SK-N-SH treated with all-trans-retinoic acid at 6 μM for 48 hours (cell line): ENCODE data around the gene MINAR1.
"Not testable (repeated sequence)": the region's sequence is repeated elsewhere in the genome, so short reads cannot be mapped to it uniquely, and the experiment has no call there.

ENCODE experiments used
- ATAC-seq: fragments of 200-7000 bp; cut with Tn5 transposase; 3 replicates; pipeline ENCODE4 v1.9.1; 2020; ENCODE audit warnings: mild to moderate bottlenecking, moderate library complexity
- BACH2 ChIP-seq: fragments of 250-450 bp; sonication (Bioruptor Pico); IDR thresholded peaks from 2 replicates; pipeline ENCODE4 v1.9.0; 2021; ENCODE audit warnings: mild to moderate bottlenecking, borderline replicate concordance
- CSDC2 ChIP-seq: fragments of 250-450 bp; sonication (Bioruptor Pico); IDR thresholded peaks from 2 replicates; pipeline ENCODE4 v1.5.0; 2020; ENCODE audit warnings: mild to moderate bottlenecking, moderate library complexity
- CSRNP3 ChIP-seq: fragments of 250-450 bp; sonication (Bioruptor Pico); IDR thresholded peaks from 2 replicates; pipeline ENCODE4 v1.5.1; 2021; ENCODE audit warnings: mild to moderate bottlenecking, moderate library complexity
- ESRRG ChIP-seq: fragments of 250-450 bp; sonication (Bioruptor Pico); IDR thresholded peaks from 2 replicates; pipeline ENCODE4 v1.6.1; 2021; ENCODE audit warnings: mild to moderate bottlenecking
- GLIS3 ChIP-seq: fragments of 250-450 bp; sonication (Bioruptor Pico); IDR thresholded peaks from 2 replicates; pipeline ENCODE4 v1.5.0; 2020; ENCODE audit warnings: mild to moderate bottlenecking, moderate library complexity
- ISL1 ChIP-seq: fragments of 250-450 bp; sonication (Bioruptor Pico); IDR thresholded peaks from 2 replicates; pipeline ENCODE4 v2.1.2; 2022; ENCODE audit warnings: mild to moderate bottlenecking, moderate library complexity
- OSR1 ChIP-seq: fragments of 250-450 bp; sonication (Bioruptor Pico); IDR thresholded peaks from 2 replicates; pipeline ENCODE4 v1.8.0; 2022; ENCODE audit warnings: moderate library complexity, mild to moderate bottlenecking, inconsistent platforms
- POU6F1 ChIP-seq: fragments of 250-450 bp; sonication (Bioruptor Pico); IDR thresholded peaks from 2 replicates; pipeline ENCODE4 v1.8.0; 2021; ENCODE audit warnings: low read depth, mild to moderate bottlenecking, moderate library complexity, borderline replicate concordance
- PPARA ChIP-seq: fragments of 250-450 bp; sonication (Bioruptor Pico); IDR thresholded peaks from 2 replicates; pipeline ENCODE4 v1.5.0; 2020; ENCODE audit warnings: mild to moderate bottlenecking, borderline replicate concordance
- RARB ChIP-seq: fragments of 250-450 bp; sonication (Bioruptor Pico); IDR thresholded peaks from 2 replicates; pipeline ENCODE4 v1.8.0; 2021; ENCODE audit warnings: mild to moderate bottlenecking, moderate library complexity
- TCF4 ChIP-seq: fragments of 250-450 bp; sonication (Bioruptor Pico); IDR thresholded peaks from 2 replicates; pipeline ENCODE4 v1.8.0; 2021; ENCODE audit warnings: mild to moderate bottlenecking, moderate library complexity, borderline replicate concordance
- TOX ChIP-seq: fragments of 250-450 bp; sonication (Bioruptor Pico); IDR thresholded peaks from 2 replicates; pipeline ENCODE4 v1.8.0; 2021; ENCODE audit warnings: mild to moderate bottlenecking, moderate library complexity, borderline replicate concordance
- ZC3H10 ChIP-seq: fragments of 250-450 bp; sonication (Bioruptor Pico); IDR thresholded peaks from 2 replicates; pipeline ENCODE4 v1.5.1; 2021; ENCODE audit warnings: mild to moderate bottlenecking, moderate library complexity
- ZNF565 ChIP-seq: fragments of 450-650 bp; formaldehyde crosslinking; conservative IDR thresholded peaks from 2 replicates; pipeline ENCODE4 v1.5.0; 2020; ENCODE audit warnings: low read depth, mild to moderate bottlenecking, moderate library complexity
- ZNF70 ChIP-seq: fragments of 450-650 bp; formaldehyde crosslinking; IDR thresholded peaks from 2 replicates; pipeline ENCODE4 v1.5.0; 2020; ENCODE audit warnings: mild to moderate bottlenecking, moderate library complexity
- ZNF8 ChIP-seq: fragments of 450-650 bp; formaldehyde crosslinking; IDR thresholded peaks from 2 replicates; pipeline ENCODE4 v1.5.0; 2020; ENCODE audit warnings: mild to moderate bottlenecking, moderate library complexity
- TF ChIP-seq, protein P1 (sequence below): fragments of 250-450 bp; sonication (Bioruptor Pico); IDR thresholded peaks from 2 replicates; pipeline ENCODE4 v1.5.0; 2020; ENCODE audit warnings: mild to moderate bottlenecking, moderate library complexity
- TF ChIP-seq, protein P2 (sequence below): fragments of 250-450 bp; sonication (Bioruptor Pico); IDR thresholded peaks from 2 replicates; pipeline ENCODE4 v1.5.1; 2020; ENCODE audit warnings: low read depth, mild to moderate bottlenecking, moderate library complexity

Gene MINAR1

DNA sequence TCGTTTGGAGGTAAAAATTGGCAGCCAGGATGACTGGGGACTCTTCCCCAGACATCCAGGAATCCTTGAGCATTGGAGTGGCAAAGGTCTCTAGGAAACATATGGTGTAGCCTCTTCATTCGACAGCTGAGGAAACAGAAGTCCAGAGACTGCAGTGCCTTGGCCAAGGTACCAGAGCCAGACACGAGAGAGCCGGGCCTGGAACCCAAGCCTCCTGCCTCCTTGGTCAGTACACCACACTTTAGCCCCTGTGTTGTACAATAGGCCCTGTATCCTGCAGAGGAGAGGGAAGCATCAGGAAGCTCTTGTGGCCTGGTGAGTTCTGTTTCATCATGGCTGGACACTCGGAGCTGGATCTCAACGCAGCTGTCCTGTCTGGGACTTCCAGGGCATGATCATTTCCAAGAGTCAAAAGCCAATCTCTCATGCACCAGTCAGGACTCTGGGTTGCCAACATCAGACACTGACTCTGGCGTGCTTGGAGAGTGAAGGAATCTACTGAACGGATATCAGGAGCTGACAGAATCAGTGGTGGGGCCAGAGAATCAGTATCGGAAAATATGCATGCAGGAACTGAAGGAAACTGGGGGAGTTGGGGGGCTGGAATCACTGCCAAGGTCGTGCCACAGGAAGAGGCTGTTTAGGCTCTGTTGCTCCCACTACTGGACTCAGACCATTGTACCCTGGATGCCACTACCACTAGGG is 6.4 kb upstream of the MINAR1 start (continued):
- no peak for TF ChIP-seq GLIS3 (CRISPR knock-in tag)
- TF ChIP-seq, all 23 proteins: peak for 0

DNA sequence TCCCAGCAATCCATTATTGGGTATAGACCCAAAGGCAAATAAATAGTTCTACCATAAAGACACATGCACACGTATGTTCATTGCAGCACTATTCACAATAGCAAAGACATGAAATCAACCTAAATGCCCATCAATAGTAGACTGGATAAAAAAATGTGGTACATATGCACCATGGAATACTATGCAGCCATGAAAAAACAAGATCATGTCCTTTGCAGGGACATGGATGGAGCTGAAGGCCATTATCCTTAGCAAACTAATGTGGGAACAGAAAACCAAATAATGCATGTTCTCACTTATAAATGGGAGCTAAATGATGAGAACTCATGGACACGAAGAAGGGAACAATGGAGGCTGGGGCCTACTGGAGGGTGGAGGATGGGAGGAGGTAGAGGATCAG is 5.2 kb upstream of the MINAR1 start:
- not testable (repeated sequence) for ATAC-seq

DNA sequence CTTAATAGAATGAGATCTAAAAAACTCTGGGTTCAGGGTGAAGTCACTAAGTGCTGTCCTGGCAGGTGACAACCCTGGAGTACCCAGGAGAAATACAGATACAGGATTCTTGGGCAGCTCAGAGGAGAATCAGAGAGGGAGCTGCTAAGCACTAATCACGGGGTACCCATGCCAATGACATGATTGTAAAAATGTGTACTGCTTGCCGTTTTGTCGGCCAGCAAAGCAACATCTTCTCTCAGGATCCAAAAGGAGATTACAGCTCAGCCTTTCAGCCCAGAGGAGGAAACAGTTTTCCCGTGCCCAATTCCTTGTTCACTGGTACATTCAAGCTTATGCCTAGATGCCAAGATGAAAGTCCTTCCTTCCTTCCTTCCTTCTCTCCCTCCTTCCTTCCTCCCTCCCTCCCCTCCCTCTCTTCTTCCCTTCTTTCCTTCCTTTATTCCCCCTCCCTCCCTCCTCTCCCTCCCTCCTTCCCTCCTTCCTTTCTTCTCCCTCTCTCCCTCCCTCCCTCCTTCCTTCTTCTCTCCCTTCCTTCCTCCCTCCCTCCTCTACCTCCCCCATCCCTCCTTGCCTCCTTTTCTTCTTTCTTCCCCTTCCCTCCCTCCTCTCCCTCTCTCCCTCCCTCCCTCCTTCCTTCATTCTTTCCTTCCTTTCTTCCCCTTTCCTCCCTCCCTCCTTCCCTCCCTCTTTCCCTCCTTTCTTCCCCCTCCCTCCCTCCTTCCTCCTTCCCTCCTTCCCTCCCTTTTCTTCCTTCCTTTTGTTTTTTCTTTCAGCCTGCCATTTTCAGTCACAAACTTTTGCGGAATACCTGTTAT is 4.1 kb upstream of the MINAR1 start:
- no peak for TF ChIP-seq BACH2
- TF ChIP-seq POU6F1 (CRISPR knock-in tag) = no peak
- no peak for TF ChIP-seq PPARA (CRISPR knock-in tag)
- no peak for TF ChIP-seq TCF4 (CRISPR knock-in tag)
- TF ChIP-seq GLIS3 (CRISPR knock-in tag) = no peak
- TF ChIP-seq, protein P1, sequence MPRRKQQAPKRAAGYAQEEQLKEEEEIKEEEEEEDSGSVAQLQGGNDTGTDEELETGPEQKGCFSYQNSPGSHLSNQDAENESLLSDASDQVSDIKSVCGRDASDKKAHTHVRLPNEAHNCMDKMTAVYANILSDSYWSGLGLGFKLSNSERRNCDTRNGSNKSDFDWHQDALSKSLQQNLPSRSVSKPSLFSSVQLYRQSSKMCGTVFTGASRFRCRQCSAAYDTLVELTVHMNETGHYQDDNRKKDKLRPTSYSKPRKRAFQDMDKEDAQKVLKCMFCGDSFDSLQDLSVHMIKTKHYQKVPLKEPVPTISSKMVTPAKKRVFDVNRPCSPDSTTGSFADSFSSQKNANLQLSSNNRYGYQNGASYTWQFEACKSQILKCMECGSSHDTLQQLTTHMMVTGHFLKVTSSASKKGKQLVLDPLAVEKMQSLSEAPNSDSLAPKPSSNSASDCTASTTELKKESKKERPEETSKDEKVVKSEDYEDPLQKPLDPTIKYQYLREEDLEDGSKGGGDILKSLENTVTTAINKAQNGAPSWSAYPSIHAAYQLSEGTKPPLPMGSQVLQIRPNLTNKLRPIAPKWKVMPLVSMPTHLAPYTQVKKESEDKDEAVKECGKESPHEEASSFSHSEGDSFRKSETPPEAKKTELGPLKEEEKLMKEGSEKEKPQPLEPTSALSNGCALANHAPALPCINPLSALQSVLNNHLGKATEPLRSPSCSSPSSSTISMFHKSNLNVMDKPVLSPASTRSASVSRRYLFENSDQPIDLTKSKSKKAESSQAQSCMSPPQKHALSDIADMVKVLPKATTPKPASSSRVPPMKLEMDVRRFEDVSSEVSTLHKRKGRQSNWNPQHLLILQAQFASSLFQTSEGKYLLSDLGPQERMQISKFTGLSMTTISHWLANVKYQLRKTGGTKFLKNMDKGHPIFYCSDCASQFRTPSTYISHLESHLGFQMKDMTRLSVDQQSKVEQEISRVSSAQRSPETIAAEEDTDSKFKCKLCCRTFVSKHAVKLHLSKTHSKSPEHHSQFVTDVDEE (CRISPR knock-in tag) = no peak
- no peak for TF ChIP-seq OSR1 (CRISPR knock-in tag)
- no peak for TF ChIP-seq TOX
- TF ChIP-seq ZNF70 = no peak
- no peak for TF ChIP-seq ZNF8 (CRISPR knock-in tag)
- no peak for TF ChIP-seq ISL1 (CRISPR knock-in tag)
- TF ChIP-seq CSDC2 (CRISPR knock-in tag) = no peak
- TF ChIP-seq ESRRG (CRISPR knock-in tag) = no peak
- TF ChIP-seq, protein P2, sequence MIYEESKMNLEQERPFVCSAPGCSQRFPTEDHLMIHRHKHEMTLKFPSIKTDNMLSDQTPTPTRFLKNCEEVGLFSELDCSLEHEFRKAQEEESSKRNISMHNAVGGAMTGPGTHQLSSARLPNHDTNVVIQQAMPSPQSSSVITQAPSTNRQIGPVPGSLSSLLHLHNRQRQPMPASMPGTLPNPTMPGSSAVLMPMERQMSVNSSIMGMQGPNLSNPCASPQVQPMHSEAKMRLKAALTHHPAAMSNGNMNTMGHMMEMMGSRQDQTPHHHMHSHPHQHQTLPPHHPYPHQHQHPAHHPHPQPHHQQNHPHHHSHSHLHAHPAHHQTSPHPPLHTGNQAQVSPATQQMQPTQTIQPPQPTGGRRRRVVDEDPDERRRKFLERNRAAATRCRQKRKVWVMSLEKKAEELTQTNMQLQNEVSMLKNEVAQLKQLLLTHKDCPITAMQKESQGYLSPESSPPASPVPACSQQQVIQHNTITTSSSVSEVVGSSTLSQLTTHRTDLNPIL (CRISPR knock-in tag) = no peak
- TF ChIP-seq RARB (CRISPR knock-in tag) = no peak
- no peak for TF ChIP-seq CSRNP3 (CRISPR knock-in tag)
- no peak for TF ChIP-seq ZC3H10 (CRISPR knock-in tag)
- TF ChIP-seq, all 23 proteins: peak for 0
- no peak for ATAC-seq

GRCh38 chr15:79430901-79431635 is 1.1 kb upstream of the MINAR1 start:
- ATAC-seq = no peak
- no peak for TF ChIP-seq ZNF8 (CRISPR knock-in tag)
- TF ChIP-seq CSRNP3 (CRISPR knock-in tag) = no peak
- no peak for TF ChIP-seq ISL1 (CRISPR knock-in tag)
- no peak for TF ChIP-seq ZNF565
- no peak for TF ChIP-seq POU6F1 (CRISPR knock-in tag)
- TF ChIP-seq, protein P2 (CRISPR knock-in tag) = no peak
